Stimulated activated CD4-positive, alpha-beta T cell treated with anti-CD3 and anti-CD28 coated beads, Interleukin-4, amount 100 ng/mL, for 1 hour (primary cell): Measurements from ENCODE around the gene PIGV.
A peak's percentile ranks its signal among the peaks of the same experiment; 100 is the strongest.

Experiments
- DNase-seq: peaks from one replicate; pipeline ENCODE4 v3.0.0-alpha.2; 2020

The PIGV gene

DNA sequence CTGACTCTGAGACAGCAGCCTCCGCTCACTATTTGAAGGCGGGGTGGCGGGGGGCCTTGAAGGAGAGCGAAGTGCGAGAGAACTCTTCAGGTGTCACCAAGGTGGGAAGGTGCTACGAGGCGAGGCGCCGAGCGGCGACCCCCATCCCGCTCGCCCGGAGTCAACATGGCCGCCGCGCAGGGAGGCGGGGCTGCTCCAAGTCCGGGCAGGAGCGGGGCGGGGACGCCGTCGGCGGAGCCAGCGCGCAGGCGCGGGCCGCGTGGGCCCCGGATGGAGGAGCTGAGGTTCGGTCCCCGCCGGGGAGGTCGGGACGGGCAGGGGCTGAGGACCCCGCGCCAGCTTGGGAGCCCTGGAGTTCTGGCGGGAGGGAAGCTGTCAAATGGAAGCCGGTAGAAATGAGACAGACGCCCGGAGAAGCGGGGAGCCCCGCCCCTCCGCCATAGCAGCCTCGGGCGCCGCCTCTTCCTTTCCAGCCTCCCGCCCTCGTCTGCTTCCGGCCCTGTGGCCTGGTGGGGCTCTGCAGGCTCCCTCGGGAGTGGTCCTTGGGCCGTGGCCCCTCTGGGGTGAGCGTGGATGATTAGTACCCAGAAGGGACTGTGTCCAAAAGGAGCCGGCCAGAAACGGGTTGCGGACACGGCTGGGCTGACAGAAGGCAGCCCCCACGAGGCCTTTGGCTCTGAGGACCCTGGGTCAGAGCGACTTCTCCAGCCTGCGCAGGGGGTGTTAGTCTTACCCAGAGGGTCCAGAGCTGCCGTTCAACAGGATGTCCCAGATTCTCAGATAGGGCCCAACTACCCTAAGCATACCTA, at the start of gene PIGV:
Gene PIGV, plus strand, starts transcription at position 245 of the 809 bp plus-strand sequence. CDS start 2,866 bp downstream, outside the sequence.
- DNase-seq = peak; percentile 90

DNA sequence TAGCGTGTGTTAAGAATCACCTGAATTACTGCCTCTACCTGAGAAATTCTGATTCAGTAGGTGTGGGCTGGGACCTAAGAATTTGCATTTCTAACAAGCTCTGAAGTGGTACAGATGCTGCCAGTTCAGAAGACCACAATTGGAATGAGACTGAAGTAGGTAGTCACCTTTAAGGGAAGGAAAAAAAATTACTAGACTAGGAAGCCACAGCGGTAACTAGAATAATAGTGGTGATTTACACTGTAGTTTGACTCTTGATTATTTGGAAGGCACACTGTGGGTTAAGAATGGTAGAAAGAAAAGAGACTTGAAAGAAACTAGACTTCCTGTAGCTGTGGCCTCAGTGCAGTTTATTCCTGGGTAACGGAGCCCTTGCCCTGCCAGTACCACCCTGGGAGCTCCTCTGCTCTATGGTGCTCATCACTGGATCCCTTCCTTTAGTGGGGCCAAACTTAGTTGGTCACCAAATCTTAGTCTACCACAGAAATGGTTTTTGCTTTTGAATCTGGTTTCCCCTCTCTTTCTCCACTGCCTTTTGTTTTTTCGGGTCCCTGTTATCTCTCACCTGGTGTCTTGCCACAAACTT, 48.3 kb upstream of the PIGV start:
- DNase-seq = no peak

DNA sequence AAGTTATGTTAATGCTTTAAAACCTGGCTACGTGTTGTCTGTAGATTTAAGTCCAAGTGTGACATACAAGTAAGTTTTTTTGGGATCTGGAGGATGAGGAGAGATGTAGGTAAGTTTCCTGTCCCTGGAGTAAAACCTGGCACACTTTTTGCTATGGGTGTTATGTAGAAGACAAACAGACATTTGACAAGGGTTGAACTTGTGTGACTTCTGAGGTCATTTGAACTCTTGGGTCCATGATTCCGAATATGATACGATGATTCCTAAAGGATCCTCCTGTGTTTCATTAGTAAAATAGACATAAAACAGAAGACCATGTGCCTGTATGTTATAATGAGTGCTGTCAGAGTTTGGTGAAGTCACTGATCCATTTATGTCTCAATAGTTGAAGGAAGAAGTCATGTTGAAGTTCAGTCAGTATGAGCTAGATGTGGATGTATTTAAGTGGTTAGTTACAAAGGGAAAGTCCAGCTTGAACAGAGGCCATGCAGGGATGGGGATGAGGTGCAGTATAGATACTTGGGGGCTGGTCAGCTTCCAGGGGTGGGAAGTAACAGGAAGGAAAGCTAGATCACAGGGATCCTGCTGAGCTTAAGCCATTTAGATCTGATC, 47.6 kb upstream of the PIGV start:
- no peak for DNase-seq

DNA sequence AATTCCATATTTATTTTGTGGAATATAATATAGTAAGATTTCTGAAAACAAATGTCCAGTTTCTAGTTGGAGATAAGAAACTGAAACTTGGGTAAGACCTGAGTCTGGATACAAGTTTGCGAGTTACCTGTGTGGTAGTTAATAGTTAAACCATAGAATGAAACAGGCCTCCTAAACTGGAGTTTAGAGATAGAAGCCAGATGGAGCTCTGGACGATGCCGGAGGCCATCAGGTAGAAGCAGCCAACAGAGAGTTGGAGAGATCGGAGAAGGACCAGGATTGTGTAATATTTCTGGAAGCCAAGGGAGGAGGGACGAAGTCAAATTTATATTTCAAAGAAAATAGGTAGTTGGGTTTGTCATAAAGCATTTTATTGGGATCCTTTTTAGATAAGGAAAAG, 46.8 kb upstream of the PIGV start:
- DNase-seq = no peak

DNA sequence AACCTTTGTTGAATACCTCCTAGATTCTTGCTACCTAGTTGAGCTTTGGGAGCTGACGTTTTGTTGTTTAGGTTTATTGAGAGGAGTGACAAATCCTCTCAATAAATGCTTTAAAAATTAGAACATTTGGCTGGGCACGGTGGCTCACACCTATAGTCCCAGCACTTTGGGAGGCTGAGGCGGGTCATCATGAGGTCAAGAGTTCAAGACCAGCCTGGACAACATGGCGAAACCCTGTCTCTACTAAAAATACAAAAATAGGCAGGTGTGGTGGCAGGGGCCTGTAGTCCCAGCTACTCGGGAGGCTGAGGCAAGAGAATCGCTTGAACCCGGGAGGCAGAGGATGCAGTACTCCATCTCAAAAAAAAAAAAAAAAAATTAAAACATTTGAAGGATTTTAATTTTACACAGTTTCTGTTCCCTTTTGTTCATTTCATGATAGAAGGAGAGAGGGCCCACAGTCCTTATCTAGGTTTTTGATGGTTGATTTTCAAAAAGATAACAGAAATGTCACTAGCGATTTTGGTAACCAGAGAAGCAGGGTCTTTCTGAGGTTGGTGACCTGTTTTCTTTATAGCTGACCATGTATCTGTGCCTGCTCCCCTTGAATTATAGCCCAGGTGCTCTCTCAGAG, 44.2 kb upstream of the PIGV start:
- no peak for DNase-seq

DNA sequence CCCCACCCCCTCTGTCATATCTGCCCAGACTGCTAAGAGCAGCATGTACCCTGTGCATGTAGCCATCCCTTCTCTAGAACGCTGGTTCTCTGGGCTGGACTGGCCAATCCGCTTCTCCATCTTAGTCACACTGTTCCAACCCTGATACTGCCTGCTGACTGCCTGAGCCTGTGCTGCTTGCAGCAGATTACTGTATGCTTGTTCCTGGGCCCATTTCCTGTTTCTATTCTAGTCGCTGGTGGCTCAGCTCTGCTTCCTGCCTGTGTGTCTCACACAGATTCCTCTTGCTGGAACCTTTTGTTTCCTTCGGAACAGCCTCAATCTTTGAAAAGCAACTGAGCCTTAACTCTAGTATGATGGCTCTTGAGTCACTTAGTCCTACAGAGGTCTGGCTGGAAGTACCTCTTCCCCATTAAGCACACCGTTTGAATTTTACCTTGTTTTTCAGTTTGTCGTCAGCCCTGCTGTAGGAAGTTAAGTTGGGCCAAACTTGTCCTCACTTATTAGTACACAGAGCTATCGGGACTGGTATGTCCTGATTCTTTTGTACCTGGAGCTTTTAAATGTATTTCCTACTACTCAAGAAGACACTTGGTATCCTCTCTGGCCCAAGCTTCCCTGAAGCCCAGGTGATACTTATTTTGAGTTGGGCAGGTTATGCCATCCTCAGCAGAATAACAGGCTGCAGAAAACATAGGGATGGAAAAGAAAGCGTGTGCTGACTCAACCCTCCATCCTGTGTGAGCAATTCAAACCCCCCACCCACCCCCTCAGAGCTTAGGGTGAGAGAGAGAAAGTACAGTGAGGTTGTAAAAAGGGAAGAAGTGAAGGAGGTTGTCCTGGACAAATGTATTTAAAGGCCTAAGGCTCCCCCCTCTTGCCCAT, 43.4 kb upstream of the PIGV start:
- DNase-seq = peak; percentile 68

DNA sequence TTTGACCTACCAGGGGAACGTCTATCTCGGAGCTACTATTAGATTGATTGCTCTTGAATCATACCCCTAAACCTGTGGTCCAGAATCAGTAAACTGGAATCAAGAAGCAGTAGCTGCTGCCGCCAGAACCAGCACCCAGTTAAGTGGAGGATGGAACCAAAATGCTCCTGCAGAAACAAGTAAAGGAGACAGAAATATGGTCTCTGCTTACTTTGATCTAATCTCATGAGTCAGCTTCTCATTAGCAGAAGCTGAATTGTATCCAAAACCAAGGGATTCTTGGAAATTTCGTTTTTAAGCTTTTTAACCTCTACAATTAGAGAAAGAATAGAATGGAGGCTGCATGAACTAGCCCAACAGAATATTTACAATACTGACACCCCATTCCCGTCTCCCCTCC, 42.6 kb upstream of the PIGV start:
- DNase-seq = no peak

DNA sequence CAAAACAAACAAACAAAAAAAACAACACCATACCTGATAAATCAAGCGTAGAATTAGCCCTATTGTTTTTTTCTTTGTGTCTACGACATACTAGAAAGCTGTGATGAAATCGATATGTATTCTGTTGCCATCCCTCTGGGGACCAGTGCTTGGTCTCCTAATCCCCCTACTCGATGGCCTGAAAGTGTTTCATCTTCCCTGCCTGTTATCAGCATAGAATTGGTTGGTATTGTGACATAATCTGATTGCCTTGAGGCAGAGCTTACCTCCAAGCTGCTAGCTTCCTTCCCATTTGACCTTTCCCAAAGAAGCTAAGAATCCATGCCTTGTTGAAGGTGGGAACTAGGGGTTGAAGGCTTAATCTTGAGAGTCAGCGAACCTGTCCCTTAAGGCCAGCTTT, 40.7 kb upstream of the PIGV start:
- DNase-seq = no peak

DNA sequence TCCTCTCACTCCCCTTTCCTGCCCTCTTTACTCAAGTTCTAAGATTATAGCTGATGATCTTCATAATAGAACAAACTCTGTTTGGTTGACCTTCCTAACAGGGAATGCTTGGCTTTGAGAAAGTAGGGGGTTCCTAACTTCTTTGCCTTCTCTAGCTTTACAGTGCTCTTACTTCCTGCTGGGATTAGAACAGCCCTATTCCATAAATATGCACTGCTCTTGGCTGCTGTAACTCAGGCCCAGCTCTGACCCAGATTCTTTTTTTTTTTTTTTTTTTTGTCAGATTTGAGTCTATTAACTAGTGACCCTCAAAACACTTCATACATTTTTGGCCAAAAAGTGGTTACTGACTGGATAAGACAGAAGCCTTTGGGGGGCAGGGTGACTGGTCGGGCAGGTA, 39.4 kb upstream of the PIGV start:
- no peak for DNase-seq

DNA sequence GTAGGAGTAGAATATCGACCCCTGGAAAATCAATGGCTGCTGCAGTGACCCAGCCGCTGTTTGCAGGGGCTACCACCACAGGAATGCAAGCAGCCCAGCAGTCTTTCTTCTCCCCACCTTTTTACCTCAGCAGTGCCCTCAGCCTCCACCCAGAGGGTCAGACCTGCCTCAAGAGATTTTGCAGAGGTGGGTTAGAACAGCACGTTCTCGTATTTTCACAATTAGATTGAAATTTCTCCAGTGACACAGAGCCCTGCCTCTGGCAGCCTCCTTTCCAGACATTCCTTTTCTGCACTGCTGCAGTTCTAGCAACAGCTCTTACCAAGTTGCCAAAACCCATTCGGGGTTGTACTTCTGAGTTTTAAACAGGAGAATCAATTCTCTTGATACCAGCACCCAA, 38.3 kb upstream of the PIGV start:
- no peak for DNase-seq

DNA sequence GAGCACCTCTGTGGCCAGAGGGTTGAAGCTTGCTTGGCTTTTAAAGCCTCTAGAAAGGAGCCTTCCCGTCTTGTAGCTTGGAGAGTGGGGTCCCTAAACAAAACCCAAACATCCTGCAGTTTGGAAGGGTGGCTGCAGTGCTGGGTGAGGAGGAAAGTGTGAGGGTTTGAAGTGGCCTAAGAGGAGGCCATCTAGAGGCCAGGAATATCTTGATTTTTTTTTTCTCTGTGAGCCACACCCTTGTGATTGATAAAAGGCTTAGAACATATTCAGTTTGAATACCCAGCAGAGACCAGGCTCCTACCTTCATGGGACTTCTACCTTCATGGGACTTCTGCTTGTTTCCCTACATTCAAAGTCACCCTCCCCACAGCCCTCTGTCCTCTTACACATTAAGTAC, 37.3 kb upstream of the PIGV start:
- no peak for DNase-seq

DNA sequence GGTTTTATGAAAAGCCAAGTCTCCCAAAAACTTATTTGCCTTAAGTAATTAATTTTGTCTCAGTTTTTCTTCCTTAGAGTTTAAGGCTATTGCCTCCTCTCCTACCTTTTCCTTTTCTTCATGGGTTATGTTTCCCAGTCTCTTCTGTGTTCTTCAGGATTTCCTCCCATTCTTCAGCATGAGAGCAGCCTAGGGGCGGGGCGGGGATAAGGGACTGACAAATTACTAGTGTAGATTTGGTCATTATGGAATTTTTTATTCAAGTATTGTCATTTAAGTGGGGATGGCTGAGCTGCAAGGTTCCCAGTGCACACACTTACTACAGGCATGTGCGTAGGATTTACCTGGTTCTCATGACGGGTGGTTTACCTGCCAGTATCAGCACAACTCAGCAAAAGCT, 35.2 kb upstream of the PIGV start:
- DNase-seq = no peak

DNA sequence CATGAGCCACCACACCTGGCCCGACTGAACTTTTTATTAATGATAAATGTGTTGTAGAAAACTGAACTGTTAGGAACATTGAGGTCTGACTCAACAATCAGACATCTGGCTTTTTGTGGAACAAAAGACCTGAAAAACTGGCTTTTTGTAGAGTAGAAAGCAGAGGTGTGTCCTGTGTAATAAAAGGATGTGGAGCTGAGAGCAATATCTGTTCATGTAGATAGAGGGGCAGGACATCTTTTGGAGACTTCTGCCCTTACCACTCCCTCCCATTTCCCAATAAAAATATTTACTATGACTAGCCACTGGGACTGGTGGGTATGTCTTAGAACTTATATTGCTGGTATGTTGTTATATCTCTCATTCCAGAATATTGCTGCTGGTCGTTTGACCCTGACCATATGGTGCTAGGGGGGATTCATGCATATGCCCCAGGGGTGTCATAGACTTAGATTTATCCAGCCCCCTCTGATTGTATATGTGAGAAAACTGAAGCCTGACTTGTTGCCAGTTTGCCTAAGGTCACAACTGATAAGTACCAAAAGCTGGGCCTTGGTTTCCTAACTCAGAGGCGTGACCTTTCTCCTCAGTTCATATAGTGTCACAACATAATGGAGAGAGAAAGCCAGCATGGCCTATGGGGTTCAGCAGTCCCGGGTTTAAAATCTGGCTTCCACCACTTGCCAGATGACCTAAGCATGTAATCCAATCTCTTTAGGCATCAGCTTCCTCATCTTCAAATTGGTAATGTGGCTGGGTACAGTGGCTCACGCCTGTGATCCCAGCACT, 33.5 kb upstream of the PIGV start:
- no peak for DNase-seq

DNA sequence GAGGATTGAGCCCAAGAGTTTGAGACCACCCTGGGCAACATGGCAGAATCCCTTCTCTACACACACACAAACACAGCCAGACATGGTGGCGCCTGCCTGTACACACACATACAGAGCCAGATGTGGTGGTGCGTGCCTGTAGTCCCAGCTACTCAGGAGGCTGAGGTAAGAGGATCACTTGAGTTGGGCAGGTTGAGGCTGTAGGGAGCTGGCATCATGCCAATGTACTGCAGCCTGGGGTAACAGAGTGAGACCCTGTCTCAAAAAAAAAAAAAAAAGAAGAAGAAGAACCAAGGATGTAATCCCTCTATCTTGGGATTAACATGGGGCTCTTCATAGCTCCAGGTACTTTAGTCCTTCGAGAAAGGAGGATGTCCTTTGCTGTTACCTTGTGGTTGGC, 29.4 kb upstream of the PIGV start:
- no peak for DNase-seq

DNA sequence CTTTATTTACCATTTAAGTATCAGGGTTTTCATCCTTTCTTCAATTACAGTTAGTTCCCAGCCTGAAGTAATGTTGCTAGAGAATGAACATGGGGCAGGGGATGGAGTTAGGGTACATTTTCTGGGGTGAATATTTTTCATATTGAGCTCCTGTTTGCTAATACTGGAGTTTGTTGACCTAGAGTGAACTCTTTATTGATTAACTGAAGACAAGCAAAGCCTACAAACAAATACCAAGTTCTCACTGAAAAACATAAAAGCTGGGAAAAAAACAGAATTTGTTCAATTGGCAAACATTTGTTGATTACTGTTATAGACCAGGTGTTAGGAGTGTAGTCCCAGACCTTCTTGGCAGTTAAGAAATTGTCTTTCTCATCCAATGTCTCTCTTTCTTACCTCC, 28.2 kb upstream of the PIGV start:
- no peak for DNase-seq

DNA sequence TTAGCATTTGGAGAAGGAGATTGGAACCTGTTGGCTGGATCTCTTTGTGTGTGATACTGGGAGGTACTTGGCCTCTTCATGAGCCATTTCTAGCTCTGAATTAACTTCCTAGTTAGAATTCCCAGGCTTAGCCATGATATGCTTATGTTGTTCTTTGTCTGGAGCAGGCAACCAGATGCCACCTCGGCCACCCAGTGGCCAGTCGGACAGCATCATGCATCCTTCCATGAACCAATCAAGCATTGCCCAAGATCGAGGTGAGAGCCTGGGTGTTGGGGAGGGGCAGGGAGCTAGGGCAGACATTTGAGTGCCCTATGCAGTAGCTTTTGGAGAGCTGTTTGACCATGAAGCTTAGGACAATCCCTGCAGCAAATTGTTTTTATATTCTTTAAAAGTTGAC, 26.5 kb upstream of the PIGV start:
- no peak for DNase-seq

DNA sequence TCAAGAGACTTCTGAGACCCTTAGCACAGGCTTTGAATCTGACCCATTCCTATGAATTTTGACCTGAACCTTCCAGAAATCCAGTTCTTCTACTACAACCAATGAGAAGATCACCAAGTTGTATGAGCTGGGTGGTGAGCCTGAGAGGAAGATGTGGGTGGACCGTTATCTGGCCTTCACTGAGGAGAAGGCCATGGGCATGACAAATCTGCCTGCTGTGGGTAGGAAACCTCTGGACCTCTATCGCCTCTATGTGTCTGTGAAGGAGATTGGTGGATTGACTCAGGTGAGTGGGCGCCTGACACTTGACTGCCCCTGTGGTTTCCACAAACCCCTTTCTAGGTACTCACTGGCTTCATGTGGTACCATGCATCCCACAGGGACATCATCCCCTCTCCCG, 20.0 kb upstream of the PIGV start:
- DNase-seq = no peak

DNA sequence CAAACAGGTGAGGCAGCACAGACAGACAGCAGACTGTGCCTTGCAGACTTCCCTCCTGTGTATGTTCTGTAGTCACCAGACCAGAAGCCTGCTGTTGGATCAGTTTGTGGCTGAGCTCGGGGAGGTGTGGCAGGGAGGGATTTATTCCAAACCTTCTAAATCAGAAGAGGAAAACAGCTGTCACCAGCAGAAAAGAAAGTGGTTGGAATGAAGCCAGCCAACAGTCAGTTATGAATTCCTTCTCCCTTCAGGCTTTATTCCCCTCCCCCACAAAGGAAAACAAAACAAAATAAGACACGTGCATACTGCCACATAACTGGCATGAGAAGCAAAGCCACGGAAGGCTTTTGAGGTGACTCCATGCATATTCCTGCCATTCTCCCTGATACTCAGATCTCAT, 19.0 kb upstream of the PIGV start:
- no peak for DNase-seq

DNA sequence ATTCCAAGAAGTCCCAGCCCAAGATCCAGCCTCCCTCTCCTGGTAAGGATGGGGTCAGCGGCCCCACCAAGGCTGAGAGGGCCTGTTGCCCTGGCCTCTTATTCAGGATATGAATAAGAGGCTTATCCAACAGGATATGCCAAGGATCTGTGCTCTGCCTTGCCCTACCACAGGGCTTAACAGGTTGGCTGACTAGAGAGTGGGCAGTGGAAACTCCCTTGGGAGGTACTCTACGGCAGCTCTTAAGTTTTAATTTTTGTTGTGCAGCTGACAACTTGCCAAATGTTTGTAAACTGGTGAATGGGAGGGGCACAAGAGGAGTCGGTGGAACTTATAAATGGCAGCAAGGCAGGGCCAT, 16.5 kb upstream of the PIGV start:
- no peak for DNase-seq

DNA sequence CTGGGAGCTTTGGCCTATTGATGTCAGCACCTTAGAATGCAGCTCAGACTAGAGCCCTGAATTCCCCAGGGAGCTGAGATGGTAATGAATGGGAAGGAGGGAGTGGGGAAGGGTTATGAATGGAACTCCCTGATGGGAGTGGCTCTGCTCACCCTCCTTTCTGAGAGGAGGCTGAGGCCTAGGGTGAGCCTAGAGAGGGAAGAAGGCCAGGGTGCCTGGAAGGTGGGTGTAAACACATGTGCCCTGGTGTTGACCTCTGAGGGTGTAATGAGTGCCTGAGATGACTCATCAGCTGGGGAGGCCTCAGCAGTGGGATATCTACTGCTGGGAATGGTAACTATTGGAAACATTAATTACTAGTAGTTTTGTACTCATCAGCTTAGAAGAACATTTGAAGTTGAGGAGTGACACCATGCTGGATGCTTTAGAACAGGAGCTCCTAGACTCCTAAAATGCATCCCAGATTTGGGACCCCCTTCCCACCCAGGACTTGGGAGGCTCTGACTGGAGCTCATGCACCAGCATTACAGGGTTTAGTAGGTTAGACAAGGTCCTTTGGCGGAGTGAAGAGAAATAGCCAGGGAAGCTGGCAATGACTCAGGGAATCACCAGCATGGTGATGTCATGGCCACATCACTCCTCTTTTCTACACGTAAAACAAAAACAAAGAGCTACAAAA, 16.0 kb upstream of the PIGV start:
- no peak for DNase-seq

DNA sequence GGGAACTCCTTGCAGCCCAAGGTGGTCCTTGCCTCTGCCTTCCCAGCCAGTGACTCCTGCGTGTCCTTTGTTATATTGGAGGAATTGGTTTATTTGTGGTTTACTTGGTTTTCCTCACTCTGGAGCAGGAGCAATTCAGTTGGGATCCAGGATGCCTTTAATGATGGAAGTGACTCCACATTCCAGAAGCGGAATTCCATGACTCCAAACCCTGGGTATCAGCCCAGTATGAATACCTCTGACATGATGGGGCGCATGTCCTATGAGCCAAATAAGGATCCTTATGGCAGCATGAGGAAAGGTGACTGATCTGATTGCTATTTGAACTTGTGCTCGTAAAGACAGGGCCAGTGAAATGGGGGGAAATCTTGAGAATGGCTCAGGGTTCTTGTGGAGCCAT, 15.1 kb upstream of the PIGV start:
- DNase-seq = no peak

DNA sequence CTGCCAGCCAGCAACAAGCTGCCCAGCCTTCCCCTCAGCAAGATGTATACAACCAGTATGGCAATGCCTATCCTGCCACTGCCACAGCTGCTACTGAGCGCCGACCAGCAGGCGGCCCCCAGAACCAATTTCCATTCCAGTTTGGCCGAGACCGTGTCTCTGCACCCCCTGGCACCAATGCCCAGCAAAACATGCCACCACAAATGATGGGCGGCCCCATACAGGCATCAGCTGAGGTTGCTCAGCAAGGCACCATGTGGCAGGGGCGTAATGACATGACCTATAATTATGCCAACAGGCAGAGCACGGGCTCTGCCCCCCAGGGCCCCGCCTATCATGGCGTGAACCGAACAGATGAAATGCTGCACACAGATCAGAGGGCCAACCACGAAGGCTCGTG, 13.3 kb upstream of the PIGV start:
- no peak for DNase-seq
